ENCODE results near the gene NTN1.
"Not testable (repeated sequence)": the region's sequence is repeated elsewhere in the genome, so short reads cannot be mapped to it uniquely, and the experiment has no call there.

Gene NTN1

DNA sequence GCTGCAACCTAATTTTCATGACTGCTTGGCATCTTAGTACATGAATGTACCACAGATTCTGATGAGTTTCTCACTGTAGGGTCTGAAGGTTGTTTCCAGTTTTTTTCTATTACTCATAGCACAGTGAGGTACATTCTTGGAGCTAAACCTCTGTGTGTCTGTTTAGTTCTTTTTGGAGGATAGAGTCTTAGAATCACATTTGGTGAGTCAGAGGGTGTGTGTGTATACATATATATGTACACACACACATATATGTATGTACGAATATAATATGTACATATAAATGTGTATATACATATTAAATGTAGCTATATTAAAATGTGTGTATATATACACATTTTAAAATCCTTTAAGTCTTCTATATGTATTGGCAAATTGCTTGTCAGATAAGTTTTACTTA, 72.9 kb downstream of the NTN1 start:
- no peak for DNase-seq

DNA sequence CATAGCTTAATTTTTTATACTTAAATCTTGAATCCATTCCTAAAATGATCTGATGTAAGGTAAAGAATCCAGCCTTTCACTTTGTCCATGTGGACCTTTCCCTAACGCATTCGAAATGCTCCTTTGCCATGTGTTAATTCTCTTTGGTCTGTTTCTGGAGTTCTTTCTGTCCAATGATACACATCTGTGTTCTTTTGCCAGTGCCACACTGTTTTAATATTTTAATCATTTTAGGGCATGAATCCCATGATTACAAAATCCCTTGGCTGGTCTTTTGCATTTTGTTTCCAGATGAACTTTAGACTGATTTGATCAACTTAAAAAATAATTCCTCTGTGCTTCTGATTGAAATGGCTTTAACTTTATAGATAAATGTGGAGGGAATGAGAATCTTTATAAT, 74.1 kb downstream of the NTN1 start:
- no peak for DNase-seq

DNA sequence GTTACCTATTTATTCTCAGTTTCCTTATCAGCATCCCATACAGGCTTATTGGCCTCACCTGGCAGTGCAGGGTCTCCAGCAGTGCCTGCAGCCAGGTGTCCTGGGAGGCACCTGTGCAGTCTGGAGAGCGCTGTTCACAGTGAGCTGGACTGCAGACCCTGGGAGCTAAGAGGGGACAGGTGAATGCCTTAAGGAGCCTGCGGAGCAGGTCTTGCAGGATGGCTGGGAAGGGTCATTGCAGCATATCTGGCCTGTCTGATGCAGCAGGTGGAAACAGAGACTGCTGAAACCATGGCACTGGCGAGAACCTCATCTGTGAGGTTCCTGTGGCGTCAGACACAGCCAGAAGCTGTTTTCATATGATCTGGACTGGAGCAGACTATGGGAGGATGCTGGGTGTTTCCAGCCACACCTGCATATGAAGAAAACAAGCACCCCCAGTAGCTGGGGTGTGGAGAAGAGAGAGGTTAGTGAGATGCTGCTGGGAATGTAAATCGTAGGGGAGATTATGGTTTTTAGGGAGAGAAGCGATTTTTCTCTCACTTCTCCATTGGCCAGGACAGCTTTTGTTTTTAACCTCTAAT, 77.0 kb downstream of the NTN1 start:
- no peak for DNase-seq

DNA sequence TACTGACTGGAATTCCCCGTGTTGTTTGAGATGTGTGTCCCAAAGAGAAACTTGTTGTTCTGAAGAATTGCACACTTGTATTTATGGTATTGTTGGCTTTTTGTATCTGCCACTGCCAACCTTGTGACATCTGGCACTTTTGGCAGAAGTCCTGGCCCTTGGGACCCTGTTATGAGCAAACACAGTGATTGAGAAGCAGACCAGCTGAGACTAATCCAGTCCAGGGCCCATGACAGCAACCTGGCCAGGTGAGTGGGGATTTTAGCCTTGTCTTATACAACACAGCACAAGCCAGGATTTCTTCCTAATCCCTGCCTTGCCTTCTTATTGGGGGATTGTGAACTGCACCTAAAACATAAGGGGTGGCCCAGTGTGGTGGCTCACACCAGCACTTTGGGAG, 80.0 kb downstream of the NTN1 start:
- no peak for DNase-seq

DNA sequence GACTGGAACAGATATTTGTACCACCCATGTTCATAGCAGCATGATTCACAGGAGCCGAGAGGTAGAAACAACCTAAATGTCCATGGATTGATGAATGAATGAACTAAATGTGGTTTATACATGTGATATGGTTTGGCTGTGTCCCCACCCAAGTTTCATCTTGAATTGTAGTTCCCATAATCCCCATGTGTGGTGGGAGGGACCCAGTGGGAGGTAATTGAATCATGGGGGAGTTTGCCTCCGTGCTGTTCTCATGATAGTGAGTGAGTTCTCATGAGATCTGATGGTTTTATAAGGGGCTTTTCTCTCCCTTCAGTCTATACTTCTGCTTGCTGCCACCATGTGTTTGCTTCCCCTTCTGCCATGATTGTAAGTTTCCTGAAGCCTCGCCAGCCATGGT, 81.9 kb downstream of the NTN1 start:
- DNase-seq: not testable (repeated sequence)

DNA sequence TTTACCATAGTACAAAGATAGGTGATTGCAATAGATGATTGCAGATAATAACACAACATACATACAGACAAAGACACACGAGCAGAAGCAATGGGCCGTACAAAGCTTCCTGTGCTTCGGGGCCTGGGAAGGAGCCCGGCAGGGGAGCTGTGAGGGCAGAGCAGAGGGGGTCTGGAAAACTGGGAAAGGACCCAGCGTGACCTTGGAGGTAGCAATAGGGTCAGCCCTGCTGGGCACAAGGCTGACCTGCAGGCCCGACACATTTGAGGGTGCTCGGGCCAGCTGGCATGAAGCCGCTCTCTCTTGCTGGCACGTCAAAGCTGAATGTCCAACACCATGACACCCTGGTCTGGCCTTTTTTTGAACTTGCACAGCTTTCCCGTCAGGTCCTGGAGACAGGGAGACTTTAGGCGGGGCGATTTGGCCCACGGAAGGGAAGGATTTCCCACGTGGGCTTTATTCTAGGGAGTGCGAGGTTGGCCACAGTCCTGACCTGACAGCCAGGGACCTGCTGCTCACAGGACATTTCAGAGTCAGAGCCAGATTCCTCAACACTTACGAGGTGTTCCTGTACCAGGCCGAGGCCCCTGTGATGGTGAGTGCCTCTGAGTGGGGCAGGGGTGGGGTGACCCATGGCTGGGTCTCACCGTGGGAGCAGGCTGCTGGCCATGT, 83.2 kb downstream of the NTN1 start:
- no peak for DNase-seq

DNA sequence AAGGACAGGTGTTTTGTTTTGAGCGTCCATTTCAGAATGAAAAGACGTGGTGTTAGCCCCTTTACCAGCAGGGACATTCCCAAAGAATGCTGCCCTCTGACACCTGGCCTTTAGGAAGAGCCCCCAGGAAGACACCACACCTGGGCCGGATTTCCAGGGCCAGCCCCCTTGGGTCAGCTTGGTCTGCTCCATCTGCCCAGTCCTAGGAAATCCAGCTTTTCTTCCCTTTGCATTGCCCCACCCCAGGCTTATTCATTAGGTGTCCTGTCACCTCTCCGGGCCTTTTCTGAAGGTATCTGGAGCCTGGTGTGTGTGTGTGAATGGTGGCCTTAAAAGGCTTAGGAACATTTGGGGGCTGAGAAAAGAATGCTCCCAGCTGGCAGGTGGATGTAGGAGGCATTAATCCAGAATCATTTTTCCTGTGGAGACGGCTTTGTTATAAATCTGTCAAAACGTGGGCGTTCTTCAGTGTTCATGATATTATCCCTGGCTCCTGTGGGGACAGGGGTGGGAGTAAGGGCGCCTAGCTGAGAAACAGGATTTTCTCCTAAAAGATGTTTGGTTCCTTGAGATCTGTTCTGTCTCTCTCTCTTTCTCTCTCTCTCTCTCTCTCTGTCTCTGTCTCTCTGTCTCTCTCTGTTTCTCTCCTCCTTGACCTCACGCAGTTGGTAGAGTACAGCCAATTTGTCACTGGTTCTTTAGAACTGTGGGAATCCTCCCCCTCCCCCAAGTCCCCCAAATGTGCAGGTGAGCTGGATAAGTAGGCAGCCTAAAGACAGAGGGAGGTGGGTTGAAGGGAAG, 84.0 kb downstream of the NTN1 start:
- no peak for DNase-seq

DNA sequence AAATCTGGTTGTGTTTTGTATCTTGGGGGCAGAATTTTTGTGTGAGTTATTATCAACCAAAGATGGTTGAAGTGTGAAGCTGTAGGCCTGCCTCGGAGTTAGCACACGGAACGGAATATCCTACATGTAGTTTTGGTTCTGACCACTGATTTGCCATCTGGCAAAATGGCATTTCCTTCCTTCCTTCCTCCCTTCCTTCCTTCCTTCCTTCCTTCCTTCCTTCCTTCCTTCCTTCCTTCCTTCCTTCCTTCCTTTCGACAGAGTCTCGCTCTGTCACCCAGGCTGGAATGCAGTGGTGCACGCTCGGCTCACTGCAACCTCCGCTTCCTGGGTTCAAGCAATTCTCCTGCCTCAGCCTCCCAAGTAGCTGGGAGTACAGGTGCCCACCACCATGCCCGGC, 85.0 kb downstream of the NTN1 start:
- DNase-seq: not testable (repeated sequence)

DNA sequence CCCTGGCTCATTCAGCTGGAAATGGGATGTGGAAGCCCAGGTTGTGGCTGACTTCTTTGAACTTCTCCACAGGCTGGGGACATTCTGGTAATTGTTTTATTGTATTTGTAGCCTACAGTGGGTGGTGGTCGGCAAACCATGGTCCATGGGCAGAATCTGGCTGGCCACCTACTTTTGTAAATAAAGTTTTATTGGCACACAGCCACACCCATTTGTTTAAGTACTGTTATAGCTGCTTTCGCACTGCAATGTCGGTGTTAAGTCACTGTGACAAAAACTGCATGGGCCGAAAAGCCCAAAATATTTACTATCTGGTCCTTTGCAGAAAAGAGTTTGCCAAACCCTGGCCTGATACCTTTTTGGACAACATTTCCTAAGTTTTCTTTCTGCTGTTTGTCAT, 86.2 kb downstream of the NTN1 start:
- DNase-seq: no peak

DNA sequence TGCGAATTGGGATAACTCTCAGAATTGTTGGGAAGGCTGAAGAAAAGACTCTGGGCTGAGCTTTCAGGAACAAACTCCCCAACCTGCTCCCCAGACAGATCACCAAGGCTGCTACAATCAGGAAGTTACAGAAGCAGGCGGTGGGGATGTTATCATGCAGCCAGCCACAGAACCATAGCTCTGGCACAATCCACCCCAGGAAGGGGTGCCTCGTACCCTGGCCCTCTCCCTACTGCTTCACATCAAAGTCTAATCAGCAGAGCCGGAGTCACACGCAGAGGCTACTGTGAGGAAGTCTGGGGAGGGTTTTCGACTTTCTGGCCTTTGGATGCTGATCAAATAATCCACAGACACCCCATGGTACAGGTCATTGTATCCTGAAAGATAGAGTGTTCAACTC, 86.8 kb downstream of the NTN1 start:
- DNase-seq: no peak

DNA sequence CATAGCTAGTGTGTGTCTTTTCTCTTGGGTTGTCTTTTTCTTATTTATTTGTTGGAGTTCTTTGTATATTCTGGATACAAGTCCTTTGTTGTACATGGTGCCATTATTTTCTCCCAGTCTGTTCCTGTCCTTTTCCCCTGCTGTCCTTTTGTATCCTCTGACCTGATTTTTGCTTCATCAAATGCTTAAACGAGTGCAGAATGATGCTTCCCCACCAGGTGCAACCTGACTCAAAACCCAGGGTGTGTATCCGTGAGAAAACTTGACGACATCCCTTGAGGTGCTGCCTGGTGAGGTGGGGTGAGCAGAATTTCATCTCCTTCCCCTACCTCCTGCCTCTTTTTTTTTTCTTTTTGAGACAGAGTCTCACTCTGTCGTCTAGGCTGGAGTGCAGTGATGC, 88.6 kb downstream of the NTN1 start:
- no peak for DNase-seq

DNA sequence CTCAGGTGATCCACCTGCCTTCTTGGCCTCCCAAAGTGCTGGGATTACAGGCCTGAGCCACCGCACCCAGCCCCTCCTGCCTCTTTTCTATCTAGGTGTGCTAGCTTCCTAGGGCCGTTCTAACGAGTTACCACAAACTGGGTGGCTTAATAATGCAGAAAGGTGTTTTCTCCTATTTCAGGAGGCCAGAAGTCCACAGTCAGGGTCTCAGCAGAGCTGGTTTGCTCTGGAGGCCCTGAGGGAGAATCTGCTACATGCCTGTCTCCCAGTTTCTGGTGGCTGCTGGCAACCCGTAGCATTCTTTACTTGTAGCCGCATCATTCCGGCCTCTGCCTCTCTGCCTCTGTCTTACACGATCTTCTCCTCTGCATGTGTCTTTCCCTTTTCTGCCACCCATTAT, 89.2 kb downstream of the NTN1 start:
- DNase-seq: no peak

DNA sequence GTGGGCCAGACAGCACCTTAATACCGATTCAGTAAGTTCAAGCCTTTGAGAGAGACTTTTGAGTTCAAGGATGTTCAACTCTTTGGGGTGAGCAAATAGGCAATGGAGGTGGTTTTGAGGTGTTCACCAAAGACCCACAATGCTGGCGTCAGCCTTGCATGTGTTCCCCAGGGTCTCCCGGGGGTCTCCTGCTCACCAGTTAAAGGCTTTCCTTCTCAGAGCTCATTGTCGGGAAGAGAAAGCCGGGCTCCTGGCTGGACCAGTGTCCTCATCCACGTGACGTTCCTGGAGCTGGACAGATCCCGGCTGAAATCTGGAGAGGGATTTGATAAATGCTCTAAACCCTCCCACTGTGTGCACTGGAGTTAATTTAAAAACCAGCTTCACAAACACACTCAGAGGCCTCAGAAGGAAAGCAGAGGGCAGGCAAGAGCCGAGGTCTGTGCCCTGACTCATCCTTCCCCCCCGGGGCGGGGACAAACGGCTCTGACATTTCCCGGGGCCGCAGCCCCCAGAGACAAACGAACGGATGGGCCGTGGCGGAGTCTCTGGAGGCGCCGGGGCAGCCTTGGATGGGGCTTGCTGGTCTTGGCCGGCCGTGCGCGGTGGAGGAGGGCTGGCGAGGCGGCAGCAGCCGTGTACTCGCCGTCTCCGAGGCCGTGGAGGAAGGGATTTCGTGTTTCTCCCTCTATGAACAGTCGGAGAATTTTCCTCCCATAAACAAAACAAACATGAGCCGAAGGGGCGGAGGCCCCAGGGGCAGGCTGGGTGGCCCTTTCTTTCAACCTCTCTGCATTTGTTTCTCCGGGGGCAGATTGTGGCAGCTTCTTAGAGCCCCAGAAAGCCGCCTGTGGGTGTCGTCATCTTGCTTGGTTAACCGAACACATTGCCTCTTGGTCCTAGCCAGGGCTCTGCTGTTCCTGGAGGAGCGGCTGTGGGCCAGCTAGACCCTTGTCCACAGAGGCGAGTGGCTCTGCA, 94.2 kb downstream of the NTN1 start:
- DNase-seq: no peak

DNA sequence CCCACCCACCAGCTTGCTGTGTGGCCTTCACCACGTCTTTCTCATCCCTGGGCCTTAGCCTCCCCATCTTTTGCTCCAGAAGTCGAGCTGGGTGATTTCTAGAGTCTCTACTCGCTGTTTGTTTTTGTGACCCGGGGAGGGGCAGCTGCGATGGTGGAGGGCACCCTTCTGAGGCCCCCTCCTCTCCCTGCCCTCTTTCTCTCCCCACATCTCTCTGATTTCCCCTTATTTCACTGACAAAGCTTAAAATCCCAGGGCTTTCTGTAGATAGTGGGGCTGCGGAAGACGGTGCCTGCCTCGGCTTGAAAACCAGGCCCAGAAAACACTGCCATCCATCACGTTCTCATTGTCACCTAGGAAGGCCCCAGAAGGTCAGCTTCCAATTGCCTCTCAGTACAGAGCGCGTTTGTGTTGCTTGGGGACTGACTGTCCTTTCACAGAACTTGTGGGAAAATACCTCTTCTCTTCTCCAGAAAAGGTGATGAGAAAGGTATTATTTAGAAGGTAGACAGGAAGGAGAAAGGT, 95.1 kb downstream of the NTN1 start:
- no peak for DNase-seq

DNA sequence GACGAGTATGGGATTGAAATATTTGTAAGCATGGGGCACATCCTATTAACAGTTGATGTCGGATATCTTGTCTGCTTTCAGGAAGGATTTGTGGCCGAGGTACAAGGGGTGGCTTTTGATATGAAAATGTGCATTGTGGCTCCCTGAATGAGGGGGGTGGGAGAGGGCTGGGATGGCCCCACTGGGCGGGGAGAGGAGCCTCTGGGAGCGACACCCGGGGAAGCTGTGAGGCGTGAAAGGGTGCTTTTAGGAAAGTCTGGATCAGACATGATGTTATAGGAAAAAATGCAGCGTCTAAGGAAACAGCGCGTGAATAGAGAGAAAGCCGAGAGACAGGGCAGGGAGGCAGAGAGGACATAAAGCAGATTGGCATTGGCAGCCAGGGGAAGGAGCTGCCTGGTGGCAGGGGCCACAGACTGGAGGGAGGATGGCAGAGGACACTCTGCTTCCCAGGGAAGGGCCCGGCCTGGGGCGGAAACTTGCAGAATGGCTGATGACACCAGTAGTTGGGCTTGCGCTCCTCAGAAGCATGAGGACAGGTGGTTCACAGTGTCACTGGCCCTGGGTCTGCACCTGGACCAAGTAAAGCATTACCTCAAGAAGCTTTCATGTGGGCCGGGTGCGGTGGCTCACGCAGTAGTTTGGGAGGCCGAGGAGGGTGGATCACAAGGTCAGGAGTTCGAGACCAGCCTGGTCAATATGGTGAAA, 95.7 kb downstream of the NTN1 start:
- no peak for DNase-seq

DNA sequence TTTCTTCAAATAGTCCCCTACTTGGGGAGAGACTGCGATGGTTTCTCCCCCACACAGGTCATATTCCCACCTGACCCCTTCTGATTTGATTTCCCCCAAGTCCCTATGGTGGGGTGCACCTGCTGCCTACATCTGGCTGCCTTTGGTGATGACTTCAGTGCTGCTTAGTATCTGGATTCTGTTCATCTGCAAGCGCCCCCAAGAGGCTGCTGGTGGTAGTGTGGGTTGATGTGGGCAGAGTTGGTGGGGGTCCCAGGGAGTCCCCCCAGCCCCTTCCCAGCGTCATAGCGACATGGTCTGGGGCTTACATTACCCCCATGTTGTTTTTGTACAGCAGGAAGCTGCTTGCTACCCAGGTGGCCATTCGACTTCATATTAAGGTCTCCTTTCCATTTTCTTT, 99.2 kb downstream of the NTN1 start:
- DNase-seq: no peak

DNA sequence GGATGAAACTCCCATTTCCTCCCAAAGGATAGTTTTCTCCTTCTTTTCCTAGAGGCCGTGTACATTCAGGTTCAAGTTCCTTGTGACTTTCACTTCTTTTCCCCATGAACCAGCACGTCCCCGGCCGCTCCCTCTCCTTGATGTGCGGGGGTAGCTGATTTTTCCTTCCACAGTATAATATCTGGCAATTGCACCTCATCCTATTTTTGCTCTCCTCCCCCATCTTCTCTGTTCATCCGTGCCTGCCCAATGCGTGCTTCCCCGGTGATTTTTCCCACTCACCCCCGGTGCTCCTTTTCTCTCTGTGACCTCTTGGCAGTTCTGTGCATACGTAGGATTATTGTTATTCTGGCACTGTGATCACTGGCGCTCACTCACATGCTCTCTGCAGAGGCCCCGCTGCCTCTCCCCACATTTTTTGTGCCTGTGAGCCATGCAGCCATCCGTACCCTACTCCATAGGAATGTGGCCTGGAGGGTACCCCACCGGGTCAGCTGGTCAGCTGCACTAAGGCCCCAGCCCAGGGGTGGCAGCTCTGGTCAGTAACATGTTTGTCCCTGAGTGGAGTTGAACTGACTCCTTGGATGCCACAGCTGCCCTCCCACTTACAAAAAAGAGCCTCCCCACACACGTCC, 100.0 kb downstream of the NTN1 start:
- no peak for DNase-seq

DNA sequence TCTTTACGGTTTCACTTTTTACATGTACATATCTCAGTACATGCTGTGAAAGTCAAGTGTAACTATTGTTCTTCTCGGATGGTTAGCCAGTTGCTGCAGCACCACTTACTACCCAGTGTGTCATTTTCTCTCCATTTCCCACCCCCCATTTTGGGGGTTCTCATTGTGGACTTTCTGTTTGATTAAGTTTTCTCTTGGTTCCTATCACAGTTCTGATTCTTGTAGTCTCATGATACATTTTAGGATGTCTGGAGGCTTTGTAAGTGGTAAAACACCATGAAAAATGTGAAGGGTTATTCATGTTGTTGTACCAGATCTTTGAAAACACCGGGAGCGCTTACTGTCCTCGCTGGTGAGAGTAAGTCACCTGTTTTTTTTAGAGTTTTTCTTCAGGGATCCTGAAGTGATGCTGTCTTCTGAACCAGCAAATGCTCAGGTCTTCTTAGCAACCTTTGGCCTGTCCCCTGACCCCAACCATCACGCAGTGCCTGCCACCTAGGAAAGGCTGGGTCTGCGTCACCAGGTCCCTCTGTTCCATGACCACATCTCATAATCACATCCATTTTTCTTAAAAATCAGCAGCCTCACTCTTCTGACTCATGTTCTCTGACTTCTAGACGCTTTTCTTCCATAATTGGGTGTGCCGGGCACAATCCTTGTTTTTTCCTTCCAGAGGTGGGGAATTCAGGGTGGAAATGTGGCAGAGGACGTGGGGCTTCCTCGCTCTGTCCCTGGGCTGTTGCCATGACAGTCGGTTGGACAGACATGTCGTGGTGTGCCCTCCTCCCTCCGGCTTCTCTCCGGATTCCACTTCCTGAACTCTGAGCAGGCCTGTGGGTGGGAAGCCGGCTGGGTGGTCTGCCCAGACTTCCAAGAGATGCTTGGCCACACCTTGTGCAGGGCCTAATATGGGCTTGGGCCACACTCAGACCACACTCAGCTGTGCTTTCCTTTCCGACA, 102.6 kb downstream of the NTN1 start:
- DNase-seq: no peak

DNA sequence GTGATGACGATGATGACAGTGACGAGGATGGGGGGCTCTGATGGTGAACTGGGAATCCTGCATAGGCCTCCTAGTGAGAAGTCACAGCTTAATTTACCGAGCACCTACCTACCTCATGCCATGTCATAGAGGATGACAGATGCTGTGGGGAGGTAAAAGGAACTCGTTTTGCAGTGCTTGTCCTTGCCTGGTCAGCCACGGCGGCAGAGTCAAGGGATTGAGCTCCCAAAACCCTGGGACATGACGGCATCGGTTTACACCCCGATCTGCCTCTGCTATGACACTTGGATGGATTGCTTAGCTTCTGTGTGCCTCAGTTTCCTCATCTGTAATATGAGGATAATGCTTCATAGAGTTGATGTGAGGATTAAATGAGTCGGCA, 103.2 kb downstream of the NTN1 start:
- no peak for DNase-seq

DNA sequence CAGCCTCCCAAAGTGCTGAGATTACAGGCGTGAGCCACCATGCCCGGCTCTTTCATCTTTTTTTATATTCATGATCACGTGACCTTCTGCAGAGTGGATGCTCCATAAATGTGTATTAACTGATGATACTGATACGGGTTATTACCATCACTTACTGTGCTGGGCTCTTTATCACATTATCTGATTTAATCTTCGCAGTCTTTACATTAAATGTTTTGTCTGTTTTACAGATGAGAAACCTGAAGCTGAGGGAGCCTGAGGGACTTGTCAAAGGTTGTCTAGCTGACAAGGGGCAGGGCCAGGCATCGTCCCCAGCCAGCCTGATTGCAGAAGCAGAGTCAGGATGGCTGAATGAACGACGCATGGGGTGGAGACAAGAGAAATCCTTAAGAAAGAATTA, 104.4 kb downstream of the NTN1 start:
- no peak for DNase-seq

DNA sequence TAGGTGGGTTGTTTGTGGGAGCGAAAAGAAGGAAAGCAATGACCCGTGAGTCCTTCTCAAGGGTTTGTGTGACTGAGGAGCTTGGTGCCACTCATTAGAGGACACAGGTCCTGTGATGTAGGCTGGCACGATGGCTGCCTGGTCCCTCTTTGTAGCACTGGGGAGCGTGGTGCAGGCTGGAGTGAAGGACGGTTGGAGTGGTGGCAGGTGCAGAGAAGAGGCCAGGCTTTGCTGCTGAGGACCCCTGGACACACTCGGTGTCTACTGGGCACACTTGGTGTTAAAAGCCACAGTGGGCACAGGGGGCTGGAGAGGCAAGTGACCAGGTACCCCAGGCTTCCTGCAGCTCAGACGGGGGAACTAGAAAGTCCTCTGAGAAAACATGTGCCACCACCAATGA, 106.0 kb downstream of the NTN1 start:
- DNase-seq: no peak

Measured in NCI-H774 (cell line).